Activated CD8-positive, alpha-beta memory T cell treated with anti-CD3 and anti-CD28 coated beads, Interleukin-2, amount 50 U/mL, for 24 hours (primary cell): ENCODE data around the gene GABBR2.

Source experiments
- DNase-seq: peaks from one replicate; pipeline ENCODE4 v3.0.0-alpha.2; 2020; ENCODE audit errors: extremely low read depth

GABBR2 gene

DNA sequence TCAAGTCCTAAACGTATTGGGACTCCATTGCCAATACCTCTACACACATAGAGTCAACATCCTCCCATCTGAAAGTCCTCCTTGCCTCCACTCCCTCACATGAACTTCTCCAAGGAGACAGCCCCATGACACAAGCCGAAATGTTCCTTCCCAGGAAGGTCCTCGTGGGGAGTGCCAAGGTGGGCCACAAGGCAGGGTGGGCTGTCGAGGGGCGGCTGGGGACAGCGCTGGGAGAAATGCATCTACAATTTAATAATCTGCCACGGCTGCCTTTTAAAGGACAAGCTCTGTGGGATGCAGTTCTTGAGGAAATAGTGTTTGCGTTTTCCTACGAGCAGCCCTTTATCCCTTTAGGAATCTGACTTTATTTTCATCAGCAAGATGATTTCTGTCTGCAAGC lies 138.7 kb downstream of the GABBR2 start:
- no peak for DNase-seq

DNA sequence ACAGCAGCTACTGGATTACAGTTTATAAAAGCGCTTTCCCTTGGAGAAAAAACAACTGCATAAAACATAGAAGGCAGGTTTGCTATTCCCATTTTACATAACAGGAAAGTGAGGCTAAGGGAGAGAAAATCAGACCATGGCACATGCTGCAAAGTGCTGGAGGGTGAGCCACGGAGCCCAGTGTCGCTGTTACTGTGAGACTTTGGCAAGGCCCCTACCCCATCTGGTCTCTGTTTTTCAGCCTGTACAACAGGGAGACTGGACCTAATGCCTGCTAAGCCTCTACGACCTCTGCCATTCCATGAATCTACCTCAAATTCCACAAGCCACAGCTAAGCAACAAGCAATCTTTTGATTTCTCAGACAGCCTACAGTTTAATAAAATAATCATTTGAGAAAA lies 139.2 kb downstream of the GABBR2 start:
- DNase-seq, result no peak

DNA sequence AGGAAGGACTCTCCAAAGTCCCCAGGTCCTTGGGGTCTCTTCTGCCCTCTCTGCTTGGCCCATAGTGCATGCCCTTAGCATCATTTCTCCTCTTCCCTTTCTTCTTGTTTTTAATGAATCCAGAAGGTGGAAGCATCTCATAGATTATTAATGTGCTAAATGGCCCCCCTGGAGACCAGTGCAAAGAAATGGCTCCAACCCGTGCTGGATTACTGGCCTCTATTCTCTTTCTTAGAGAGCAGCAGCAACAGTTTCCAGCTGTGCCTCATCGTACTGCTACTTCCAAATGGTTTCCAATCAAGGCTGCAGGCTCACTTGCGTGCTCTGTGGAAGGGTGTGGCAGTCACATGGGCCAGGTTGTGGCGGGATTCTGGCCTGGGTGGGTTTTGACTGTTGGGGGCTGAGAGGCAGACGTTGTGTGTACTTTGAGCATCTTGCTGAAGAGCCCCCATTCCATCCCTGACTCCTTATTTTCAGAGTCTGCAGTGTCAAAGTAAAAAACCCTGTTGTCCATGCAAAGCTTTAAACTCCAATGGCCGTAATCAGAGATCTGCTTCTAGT lies 139.7 kb downstream of the GABBR2 start:
- DNase-seq, result no peak

DNA sequence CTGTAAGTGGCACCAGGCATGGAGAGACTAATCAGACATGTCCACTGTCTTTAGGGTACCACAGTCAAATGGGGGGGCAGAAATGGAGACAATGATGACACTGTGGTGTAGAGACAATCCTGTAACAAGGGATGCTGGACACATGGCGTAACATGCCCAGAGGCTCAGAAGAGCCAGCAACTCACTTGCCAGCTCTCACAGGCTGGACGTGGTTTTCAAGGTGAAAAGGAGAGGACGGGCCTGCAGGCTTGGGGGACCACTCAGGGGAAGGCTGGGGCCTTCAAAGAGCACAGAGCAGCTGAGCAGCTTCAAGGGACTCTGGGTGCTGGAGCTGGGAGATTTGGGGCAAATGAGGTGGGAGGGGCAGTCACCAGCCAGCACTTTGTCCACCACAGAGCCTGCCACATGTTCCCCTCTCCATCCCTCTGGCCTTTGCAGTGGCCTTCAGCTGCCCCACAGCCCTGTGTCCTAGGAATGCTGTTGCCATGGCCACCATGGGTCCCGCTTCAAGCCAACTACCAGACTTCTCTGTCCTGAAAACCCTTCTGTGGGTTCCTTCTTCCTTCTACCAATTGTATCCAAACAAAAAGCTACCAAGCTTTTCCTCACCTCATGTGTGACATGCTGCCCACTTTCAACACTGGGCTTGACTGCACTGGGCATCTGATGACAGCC lies 140.4 kb downstream of the GABBR2 start:
- no peak for DNase-seq

DNA sequence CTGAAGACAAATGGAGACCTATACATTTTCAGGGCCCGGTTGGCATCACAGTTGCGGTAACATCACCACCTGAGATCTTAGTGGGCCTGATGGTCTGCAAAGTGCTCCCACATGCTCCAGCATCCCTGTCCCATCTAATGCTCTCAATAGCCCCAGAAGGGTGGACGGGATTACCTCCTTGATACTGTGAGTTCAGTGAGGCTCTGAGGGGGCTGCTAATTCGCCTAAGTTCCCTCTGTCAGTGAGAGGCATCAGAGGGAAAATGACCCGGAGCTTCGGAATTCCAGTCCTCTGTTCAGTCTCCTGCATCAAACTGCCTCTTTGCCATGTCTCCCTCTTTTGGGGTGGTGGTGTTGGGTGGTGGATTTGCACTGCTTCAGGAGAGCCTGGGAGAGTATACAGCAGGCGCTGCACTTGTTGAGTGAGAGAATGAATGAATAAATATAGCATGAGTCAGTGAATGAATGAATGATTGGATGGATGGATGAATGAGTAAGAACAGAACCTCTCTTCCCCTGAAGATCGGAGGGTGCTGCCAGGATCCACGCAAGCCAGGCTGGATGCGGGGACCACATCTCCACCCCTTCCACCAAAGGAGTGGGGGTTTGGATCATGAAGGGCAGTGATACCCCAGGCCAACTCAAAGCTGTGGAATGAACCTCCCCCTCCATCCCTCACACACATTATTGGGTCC lies 141.0 kb downstream of the GABBR2 start:
- no peak for DNase-seq

DNA sequence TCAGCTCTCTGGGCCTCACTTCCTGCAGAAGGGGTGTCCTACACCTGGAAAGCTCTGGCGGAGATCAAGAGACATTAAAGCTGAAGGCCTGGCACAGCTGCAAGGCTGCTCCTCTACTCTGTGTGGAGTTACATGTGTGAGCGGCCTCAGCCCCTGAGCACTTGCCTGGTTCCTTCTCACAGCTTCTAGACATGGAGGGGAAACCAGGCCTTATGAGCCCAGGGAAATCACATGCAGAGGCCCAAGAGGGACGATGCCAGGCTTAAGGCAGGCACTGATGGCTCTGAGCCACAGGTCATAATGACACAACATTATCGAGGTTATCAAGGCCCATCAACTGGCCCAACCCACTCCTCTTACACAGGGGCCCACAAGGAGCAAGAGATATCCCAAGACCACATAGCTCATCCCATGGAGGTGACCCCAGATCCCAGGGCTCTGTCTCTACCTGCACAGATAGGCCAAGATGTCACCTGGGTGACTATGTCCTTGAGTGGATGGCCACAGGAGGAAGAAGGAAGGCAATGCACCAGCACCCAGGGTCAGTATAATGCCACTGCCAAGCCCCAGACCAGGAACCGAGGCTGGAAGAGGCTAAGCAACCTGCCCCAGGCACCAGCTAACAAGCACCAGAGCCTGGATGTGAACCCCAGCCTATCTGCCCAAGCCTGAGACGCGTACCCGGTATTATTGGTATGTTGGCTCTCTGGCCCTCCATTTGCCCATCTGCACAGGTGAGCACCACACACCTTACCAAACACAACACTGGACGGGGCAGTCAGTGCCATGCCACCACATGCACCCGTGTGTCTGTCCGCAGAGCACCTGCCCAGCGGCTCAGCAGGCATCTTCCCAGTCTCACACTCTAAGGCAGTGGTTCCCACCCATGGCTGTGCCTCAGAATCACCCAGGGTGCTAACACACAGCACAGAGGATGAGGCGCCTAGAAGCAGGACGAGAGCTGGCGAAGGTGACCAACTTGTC lies 143.3 kb downstream of the GABBR2 start:
- no peak for DNase-seq

DNA sequence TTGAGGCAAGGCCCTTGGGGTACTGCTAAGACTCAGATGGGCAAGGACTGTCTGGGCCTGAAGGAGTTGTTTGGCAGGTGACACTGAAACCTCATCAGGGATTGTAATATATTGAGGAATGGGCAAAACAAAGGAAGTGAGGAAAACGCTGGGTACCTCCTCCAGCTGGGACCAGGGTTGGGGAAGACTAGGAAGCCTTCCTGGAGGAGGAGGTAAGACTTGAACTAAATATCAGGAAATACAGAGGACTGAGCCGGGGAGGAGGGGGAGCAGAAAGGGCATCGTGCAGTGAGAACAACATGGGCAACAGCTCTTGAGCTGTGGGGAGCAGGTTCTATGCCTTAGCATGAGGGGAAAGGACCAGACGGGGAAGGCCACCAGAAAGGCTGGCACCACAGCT lies 144.0 kb downstream of the GABBR2 start:
- DNase-seq, result no peak

DNA sequence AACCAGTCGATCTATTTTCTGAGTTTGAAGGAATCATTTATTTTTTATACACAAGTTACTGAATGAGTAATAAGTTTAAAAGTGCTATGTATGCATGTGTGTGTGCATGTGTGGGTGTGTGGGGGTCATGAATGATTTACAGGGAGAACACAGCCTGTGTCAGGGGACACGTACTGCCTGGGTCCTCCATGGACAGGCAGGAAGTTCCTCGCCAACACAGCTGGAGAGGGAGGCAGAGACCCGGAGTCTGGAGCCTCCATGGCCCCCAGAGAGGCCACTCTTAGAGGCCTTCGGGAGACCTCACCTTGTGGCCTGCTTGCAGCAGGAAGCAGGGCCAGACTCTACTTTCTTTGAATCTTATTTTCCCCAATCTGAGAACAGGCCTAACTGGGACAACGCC lies 144.7 kb downstream of the GABBR2 start:
- DNase-seq, result no peak

DNA sequence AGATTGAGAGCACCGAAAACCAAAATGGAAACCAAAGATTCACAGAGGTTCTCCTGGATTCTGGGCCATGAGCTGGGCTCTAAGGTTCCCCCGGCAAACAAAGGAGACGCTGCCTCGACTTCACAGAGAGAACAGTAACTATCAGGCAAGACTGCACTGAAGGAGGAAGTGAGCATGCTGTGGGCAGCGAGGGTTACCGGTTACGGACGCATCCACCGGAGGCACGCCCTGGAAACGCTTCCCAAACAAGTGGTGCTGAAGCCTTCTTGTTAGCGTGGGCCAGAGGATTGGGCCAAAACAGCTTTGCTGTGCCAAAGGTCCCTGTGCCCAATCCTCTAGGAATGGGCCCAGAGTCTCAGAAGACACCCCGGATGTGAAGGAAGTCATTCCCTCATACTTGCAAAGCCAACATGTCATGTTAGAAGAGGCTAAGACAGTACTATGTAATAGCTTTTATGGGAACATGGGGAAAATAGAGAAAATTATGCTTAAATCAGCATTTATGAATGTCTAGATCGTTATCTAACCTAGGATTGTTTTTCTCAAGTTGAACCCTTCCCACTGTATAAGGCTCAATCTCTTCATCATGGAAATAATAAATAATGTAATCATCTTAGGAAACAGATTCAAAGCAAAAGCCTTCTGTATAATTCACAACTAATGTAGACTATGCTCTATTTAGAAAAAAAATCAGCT lies 145.4 kb downstream of the GABBR2 start:
- DNase-seq, result no peak

DNA sequence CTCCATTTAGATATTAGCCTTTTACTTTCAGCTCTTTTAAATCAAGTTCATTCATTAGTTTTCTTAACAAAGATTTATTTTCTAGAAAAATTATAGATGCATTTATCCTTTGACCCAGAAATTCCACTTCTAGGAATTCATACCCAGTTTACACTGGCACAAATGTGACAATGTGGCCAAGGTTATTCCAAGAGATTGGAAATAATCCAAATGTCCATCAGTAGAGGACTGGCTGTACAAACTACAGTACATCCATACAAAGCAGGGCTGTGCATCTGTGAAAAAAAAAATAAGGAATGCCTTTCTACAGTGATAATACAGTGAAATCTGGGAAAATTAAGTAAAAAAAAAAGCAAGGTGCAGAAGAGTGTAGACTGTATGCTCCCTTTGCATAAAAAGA lies 149.2 kb downstream of the GABBR2 start:
- DNase-seq, result no peak

DNA sequence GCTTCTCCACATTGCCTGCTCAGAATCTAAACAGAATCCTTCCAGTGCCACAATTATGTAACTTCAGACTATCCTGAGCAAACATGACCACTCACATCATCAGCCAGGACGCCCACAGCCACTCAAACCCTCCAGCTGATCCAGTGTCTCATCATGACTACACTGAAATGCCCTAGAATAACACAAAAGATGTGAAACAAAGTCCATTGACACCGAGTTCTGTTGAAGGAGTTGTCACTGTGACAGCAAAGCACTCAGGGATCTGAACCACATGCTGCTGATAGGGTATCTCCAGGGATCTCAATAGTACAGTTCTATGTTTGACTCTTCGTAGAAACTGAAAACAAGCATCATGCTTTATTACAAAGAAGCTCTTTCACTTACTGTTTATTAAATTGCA lies 150.2 kb downstream of the GABBR2 start:
- DNase-seq, result no peak

DNA sequence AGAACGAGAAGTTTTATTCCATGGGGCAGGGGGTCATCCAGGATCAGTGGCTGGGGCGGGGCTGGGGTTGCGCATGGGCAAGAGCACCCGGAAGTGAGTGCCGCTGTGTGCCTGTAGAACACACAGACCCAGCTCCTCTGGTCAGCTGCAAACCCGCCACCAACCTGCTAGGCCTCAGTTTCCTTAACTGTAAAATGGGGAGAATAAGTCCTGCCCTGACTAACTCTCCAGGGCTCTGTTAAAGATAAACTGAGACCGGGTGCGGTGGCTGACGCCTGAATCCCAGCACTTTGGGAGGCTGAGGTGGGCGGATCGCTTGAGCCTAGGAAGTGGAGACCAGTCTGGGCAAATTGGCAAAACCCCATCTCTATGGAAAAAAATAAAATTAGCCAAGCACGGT lies 152.2 kb downstream of the GABBR2 start:
- DNase-seq, result no peak

DNA sequence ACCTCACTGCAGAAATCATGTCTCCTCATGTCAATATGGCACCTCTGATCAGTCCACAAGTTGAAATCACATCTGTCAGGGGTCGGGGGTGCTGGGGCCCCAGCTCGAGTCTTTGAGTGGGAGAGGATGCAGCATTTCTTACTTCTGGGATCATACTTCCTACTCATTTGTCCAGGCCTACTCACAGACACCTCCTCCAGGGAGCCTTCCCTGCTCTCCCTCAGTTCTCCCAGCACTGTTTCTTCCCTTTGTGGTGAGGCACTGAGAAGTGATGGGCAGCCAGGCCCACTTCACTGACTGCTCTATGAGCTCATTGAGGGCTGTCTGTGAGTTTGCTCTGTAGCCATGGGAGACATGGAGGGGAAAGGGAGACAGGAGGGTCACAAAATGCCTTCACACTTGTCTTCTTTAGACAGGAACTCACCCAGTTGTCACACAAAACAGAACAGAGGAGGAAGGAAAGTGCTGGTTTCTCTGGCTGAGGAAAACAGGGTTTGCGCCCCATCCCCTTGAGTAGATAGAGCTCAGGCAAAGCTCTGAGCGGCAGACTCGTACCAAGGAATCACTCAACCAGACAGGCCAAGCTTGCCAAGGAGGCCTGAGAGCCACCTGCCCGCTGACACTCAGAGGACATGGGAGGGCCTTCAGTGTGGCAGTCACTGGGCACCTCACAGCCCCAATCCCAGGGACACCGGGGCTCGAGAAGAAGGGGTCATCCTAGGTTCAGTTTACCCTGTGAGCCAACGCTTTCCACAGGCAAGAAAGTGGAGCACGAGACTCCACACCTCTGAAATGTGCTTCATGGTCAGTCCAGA lies 152.9 kb downstream of the GABBR2 start:
- DNase-seq, result no peak

DNA sequence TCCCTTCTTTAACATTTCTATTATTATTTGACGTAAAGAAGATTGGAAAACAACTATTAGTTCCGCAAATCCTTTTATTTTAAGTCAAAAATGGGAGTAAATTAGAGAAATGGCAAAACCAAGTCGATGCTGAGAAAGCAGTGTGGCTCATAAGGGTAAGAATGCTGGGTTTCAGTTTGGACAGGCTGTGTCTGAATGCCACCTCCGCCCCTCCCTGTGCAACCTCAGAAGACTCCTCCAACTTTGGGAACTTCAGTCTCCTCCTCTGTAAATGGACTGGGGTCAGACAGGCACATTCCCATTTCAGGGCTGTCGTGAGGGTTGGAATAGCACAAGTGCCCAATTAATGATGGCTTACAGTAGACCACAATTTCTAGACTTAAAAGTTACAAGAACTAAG lies 154.0 kb downstream of the GABBR2 start:
- no peak for DNase-seq

DNA sequence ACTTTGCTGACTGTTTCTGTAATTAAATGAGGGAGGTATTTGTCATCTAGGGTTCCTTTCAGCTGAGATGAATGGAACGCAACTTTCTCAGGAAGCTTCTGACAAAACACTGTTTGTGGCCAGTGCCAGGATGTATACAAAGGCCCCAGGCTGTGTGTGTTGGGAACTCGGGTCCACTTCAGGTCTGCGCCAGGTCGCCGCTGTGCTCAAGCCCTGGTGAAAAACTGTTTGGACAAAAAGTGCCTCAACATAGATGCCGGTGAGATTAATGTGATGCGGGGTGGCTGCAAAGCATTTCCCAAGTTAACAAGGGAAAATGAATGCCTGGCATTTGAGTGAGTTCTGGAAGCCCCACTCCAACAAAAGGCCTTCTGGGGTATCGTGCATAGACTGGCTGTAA lies 156.4 kb downstream of the GABBR2 start:
- DNase-seq, result no peak

DNA sequence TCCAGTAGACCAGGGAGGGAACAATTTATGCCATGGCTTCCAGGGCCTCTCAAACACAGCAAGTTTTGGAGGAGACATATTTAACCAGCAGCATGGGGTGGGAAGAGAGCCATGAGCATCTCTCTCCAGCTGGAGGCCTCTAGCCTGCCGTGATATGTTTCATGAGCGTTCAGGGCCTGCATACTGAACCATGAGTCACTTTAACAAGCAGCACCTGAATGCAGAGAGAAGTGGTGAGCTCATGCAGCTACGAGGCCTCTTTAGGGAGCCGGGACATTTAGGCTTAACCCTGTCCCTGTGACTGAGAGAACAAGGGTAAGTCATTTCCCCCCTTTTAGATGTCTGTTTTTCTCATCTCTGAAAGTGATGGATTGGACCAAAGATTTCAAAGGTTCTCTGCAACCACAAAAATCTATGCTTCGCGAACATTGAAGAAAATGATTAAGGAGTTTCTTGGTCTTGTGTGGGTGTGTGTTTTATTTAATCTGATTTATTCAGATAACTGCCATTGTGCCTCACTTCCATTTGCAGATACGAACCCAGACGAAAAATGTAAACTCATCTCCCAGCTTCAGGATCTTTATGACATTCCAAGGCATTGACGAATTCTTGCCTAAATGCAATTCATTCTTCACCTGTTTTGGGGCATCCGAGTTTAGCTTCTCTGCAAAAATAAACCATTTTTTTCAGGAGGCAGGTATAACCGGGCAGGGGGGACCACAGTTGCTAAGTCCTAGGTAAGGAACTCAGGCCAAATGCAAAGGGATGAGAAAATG lies 157.0 kb downstream of the GABBR2 start:
- no peak for DNase-seq

DNA sequence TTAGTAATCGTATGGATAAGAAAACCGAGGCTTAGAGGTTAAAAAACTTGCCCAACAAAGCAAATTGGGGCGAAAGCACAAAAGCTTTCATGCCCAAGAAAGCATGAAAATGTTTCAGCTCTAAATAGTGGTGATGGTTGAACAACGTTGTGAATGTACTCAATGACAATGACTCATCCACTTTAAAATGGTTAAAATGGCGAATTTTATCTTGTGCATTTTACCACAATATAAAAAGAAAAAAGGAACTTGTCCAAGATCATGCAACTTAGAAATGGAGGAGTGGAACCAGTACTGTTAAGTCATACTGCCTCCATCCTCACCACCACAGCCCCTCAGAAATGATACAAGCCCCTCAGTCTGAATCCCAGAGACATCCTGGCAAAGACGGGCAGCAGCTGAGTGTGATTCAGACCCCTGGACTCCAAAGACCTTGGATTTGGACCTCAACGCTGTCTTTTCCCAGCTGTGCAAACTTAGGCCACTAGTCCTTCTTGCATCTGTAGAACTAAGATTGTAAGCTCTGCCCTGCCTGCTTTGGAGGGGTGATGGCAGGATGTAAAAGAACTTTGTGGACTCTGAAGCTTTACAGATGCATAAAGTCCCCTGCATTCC lies 158.4 kb downstream of the GABBR2 start:
- no peak for DNase-seq

DNA sequence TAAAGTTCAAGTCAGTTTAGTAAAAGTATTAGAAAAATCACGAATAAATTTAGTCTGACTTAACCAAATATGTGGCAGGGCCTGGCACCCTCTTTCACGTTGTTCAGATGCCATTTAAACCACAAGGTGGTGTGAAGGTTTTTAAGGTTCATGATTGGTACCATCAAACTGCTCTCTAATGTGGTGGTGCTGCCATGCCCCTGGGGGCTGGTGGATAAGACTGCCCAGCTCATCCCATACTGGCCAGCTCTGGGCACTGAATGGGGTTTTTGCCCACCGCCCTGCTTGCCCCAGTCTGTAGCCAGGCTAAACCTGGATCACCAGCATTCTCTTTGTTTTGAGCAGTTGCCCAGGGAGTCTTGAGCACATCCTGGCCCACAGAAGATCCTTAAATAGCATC lies 159.3 kb downstream of the GABBR2 start:
- DNase-seq, result no peak

DNA sequence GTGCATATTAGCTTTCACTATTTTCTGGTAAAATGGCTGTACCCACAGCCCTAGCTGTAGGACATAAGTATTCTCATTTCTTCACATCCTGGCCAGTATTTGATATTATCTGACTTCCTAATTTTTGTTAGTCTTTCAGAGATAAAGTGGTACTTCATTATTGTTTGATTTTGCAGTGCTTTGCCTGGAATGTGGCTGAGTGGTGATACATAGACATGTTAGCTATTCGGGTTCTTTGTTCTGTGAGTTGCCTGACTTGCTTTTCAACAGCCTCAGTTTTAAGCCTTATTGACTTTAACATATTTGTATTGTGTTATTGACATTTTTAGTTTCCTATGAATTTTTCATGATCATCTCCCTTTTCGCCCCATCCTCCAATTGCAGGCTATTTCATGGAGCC lies 161.1 kb downstream of the GABBR2 start:
- no peak for DNase-seq

DNA sequence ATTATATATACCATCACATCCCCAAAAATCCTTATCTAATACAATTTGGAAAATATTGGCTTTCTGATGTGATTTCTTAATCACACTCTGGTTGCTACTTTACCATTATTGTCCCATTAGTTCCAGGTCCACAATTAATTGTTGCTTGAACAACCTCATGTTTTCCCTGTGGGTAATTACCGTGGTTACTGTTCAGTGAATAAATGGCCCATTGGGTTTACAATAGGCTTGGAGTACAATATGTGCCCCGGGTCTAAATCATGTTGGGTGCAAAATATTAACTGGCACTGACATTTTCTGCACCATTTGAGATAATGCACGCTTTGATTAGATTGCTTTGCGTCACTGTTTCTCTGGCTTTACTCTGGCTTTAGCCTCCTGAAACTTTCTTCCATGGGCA lies 163.7 kb downstream of the GABBR2 start:
- DNase-seq, result no peak
